Stimulated activated CD4-positive, alpha-beta T cell treated with anti-CD3 and anti-CD28 coated beads, Interleukin-1b, Interleukin-23, amount 100 ng/mL, for 24 hours (primary cell): ENCODE results near the gene IFIH1.

Source experiments
- DNase-seq, 4 experiments: peaks; one replicate each; pipeline ENCODE4 v3.0.0-alpha.2; 2020; ENCODE audit warnings: low read depth in 4 of 4, low spot score in 1 of 4

IFIH1 gene

GRCh38 chr2:162318328-162319180 is at the start of gene IFIH1:
IFIH1 (minus strand) TSS chr2:162318684; CDS start chr2:162318307, 377 bp downstream.
- peak; percentile 45 to 60 (median 53) for DNase-seq

GRCh38 chr2:162365392-162365791 is 46.9 kb upstream of the IFIH1 start:
- DNase-seq: no peak

- DNase-seq: no peak
These were observed 26.1 kb upstream of the IFIH1 start for GRCh38 chr2:162344617-162344950.

- DNase-seq: peak; percentile 94 to 97 (median 96)
These were observed 25.5 kb upstream of the IFIH1 start, which contains the start of gene GCA for GRCh38 chr2:162343824-162344616. GCA (plus strand) TSS chr2:162344132; CDS start chr2:162344249, 117 bp downstream.

- no peak for DNase-seq
These were observed 25.0 kb upstream of the IFIH1 start for GRCh38 chr2:162343492-162343823.

GRCh38 chr2:162342841-162343240 is 24.4 kb upstream of the IFIH1 start:
- DNase-seq: no peak

GRCh38 chr2:162342321-162342720 is 23.8 kb upstream of the IFIH1 start:
- no peak for DNase-seq

GRCh38 chr2:162340822-162341221 is 22.3 kb upstream of the IFIH1 start:
- DNase-seq: no peak

- DNase-seq: no peak
These were observed 19.4 kb upstream of the IFIH1 start for GRCh38 chr2:162337868-162338267.

- DNase-seq: no peak
These were observed 15.5 kb upstream of the IFIH1 start for GRCh38 chr2:162333968-162334367.

GRCh38 chr2:162330881-162331280 is 12.4 kb upstream of the IFIH1 start:
- DNase-seq: no peak

- DNase-seq: no peak
These were observed 10.1 kb upstream of the IFIH1 start for GRCh38 chr2:162328424-162329157.

GRCh38 chr2:162327806-162328205 is 9.3 kb upstream of the IFIH1 start:
- no peak for DNase-seq

GRCh38 chr2:162327134-162327769 is 8.8 kb upstream of the IFIH1 start:
- no peak for DNase-seq

- DNase-seq: no peak
These were observed 6.5 kb upstream of the IFIH1 start for GRCh38 chr2:162324953-162325352.

- DNase-seq: no peak
These were observed 2.5 kb upstream of the IFIH1 start for GRCh38 chr2:162320864-162321517.

GRCh38 chr2:162317861-162318327 is 590 bp downstream of the IFIH1 start:
- peak in 1 of 4 experiments; percentile 10 for DNase-seq

- no peak for DNase-seq
These were observed 1.3 kb downstream of the IFIH1 start for GRCh38 chr2:162317058-162317742.

GRCh38 chr2:162316590-162316989 is 1.9 kb downstream of the IFIH1 start:
- DNase-seq: no peak

GRCh38 chr2:162315938-162316337 is 2.5 kb downstream of the IFIH1 start:
- no peak for DNase-seq
